Stimulated activated CD4-positive, alpha-beta T cell treated with anti-CD3 and anti-CD28 coated beads, TNF-alpha, amount 100 ng/mL, for 48 hours (primary cell): ENCODE measurements around the gene MRPL48.

Source experiments
- DNase-seq, 3 donors: peaks; one replicate each; pipeline ENCODE4 v3.0.0-alpha.2; 2020; ENCODE audit warnings: low read depth in 3 of 3

The MRPL48 gene

GRCh38 chr11:73889536-73889935, 101.9 kb downstream of the MRPL48 start:
- no peak for DNase-seq

GRCh38 chr11:73893041-73893440, 105.4 kb downstream of the MRPL48 start:
- DNase-seq: no peak

- DNase-seq: no peak
Observed at GRCh38 chr11:73894725-73895335, 107.2 kb downstream of the MRPL48 start.

GRCh38 chr11:73902303-73902702, 114.6 kb downstream of the MRPL48 start:
- DNase-seq: no peak

- peak in 1 of 3 donors; percentile 4 for DNase-seq
Observed at GRCh38 chr11:73907191-73907590, 119.5 kb downstream of the MRPL48 start.

GRCh38 chr11:73912026-73912425, 124.4 kb downstream of the MRPL48 start:
- DNase-seq: no peak

- DNase-seq: no peak
Observed at GRCh38 chr11:73913472-73913871, 125.8 kb downstream of the MRPL48 start.

- DNase-seq: no peak
Observed at GRCh38 chr11:73914284-73914683, 126.6 kb downstream of the MRPL48 start.
